SU-DHL-6 (cell line): ENCODE data around the gene ALDOB.

ENCODE experiments used
- EZH2phosphoT487 ChIP-seq: fragments of 200-600 bp; sonication (generic), shearing (Covaris generic); conservative IDR thresholded peaks from 2 replicates; pipeline ENCODE4 v1.6.1; 2018; ENCODE audit warnings: mild to moderate bottlenecking, antibody characterized with exemption, low read length, moderate library complexity, mixed read lengths
- TF ChIP-seq, protein P1 (sequence below): fragments of 200-600 bp; sonication (generic); IDR thresholded peaks from one replicate; pipeline ENCODE4 v1.5.1; 2017; ENCODE audit warnings: antibody characterized with exemption, mild to moderate bottlenecking, low read length, moderate library complexity; ENCODE audit not compliant: insufficient read depth, poor library complexity, severe bottlenecking

GRCh38 chr9:101417389-101417788 is 18.2 kb downstream of the ALDOB start:
- TF ChIP-seq, protein P1, sequence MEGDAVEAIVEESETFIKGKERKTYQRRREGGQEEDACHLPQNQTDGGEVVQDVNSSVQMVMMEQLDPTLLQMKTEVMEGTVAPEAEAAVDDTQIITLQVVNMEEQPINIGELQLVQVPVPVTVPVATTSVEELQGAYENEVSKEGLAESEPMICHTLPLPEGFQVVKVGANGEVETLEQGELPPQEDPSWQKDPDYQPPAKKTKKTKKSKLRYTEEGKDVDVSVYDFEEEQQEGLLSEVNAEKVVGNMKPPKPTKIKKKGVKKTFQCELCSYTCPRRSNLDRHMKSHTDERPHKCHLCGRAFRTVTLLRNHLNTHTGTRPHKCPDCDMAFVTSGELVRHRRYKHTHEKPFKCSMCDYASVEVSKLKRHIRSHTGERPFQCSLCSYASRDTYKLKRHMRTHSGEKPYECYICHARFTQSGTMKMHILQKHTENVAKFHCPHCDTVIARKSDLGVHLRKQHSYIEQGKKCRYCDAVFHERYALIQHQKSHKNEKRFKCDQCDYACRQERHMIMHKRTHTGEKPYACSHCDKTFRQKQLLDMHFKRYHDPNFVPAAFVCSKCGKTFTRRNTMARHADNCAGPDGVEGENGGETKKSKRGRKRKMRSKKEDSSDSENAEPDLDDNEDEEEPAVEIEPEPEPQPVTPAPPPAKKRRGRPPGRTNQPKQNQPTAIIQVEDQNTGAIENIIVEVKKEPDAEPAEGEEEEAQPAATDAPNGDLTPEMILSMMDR, result no peak
- TF ChIP-seq EZH2phosphoT487, result no peak
